Keratinocyte (primary cell): ENCODE results near the gene GLOD5. TPM values are rescaled to one million over a fixed set of nuclear protein-coding genes. Genes with fewer than 3 reads are reported as not detected.

Experiments used
- DNase-seq: peaks from one replicate; pipeline ENCODE4 v3.0.0-alpha.2; 2011; ENCODE audit warnings: low read depth, missing footprints, low spot score
- FAIRE-seq: peaks from 2 replicates; lab custom pipeline; 2011; peaks lifted over from hg19 to GRCh38; lab: Jason Lieb, UNC
- H2AFZ ChIP-seq: 2 replicates; pipeline ENCODE4 v1.6.0; 2012; ENCODE audit warnings: low read length, control low read depth, inconsistent platforms; ENCODE audit not compliant: control insufficient read depth
- H3K27ac ChIP-seq: 2 replicates; pipeline ENCODE4 v1.5.1; 2011; ENCODE audit warnings: low read length; ENCODE audit not compliant: control insufficient read depth, insufficient read depth
- H3K27me3 ChIP-seq: 3 replicates; pipeline ENCODE4 v1.6.0; 2011; ENCODE audit warnings: low read length; ENCODE audit not compliant: control insufficient read depth, insufficient read depth; ENCODE audit errors: extremely low read depth
- H3K36me3 ChIP-seq, 2 experiments: 2 replicates in 1 of 2; 3 replicates in 1 of 2; pipeline ENCODE4 v1.5.1; 2011; ENCODE audit warnings: low read length in 2 of 2, mild to moderate bottlenecking in 1 of 2; ENCODE audit not compliant: control insufficient read depth in 2 of 2, insufficient read depth in 2 of 2; ENCODE audit errors: extremely low read depth in 1 of 2
- H3K4me1 ChIP-seq: 3 replicates; pipeline ENCODE4 v1.5.1; 2011; ENCODE audit warnings: low read length; ENCODE audit not compliant: control insufficient read depth, insufficient read depth; ENCODE audit errors: extremely low read depth
- H3K4me2 ChIP-seq: 3 replicates; pipeline ENCODE4 v1.6.0; 2011; ENCODE audit warnings: low read depth, low read length; ENCODE audit not compliant: control insufficient read depth, insufficient read depth; ENCODE audit errors: extremely low read depth
- H3K4me3 ChIP-seq, 3 experiments: fragments of 200-600 bp in 1 of 3; sonication (generic) in 1 of 3; 2 replicates in 2 of 3; 3 replicates in 1 of 3; pipeline ENCODE4 v1.5.1; 2011 to 2016; ENCODE audit warnings: low read length in 3 of 3, mild to moderate bottlenecking in 3 of 3, control low read depth in 2 of 3, inconsistent platforms in 1 of 3, low read depth in 1 of 3, mixed read lengths in 1 of 3, mixed run types in 1 of 3, moderate library complexity in 1 of 3; ENCODE audit not compliant: control insufficient read depth in 2 of 3, insufficient read depth in 2 of 3; ENCODE audit errors: extremely low read depth in 1 of 3
- H3K79me2 ChIP-seq: 2 replicates; pipeline ENCODE4 v1.6.0; 2012; ENCODE audit warnings: low read length; ENCODE audit not compliant: control insufficient read depth, insufficient read depth
- H3K9ac ChIP-seq: 3 replicates; pipeline ENCODE4 v1.6.0; 2011; ENCODE audit warnings: low read length; ENCODE audit not compliant: control insufficient read depth, insufficient read depth; ENCODE audit errors: extremely low read depth
- H3K9me1 ChIP-seq: 3 replicates; pipeline ENCODE4 v1.6.0; 2011; ENCODE audit warnings: low read length; ENCODE audit not compliant: control insufficient read depth, insufficient read depth; ENCODE audit errors: extremely low read depth
- H3K9me3 ChIP-seq: 2 replicates; pipeline ENCODE4 v1.5.1; 2012; ENCODE audit warnings: low read depth, low read length; ENCODE audit not compliant: control insufficient read depth
- H4K20me1 ChIP-seq: 3 replicates; pipeline ENCODE4 v1.6.0; 2011; ENCODE audit warnings: low read length; ENCODE audit not compliant: control insufficient read depth, insufficient read depth; ENCODE audit errors: extremely low read depth
- EZH2 ChIP-seq: IDR thresholded peaks from one replicate; pipeline ENCODE4 v1.6.1; 2012; ENCODE audit warnings: inconsistent platforms, mild to moderate bottlenecking, low read length, moderate library complexity
- dilution Hi-C: fragments of 300-500 bp; cut with MboI; formaldehyde crosslinking; loops from one replicate; pipeline ENCODE4 v1.7.0; 2020; ENCODE audit warnings: low sequenced_read_pairs; ENCODE audit not compliant: extremely low pct_ligation_motif_present
- polyA plus RNA-seq, 5 experiments: library from polyadenylated mRNA; depleted of rRNA in 3 of 5; stranded (reverse) in 3 of 5; stranded (forward) in 1 of 5; unstranded in 1 of 5; fragments of >200 nt; gene quantifications; 1 replicate in 1 of 5; 2 replicates in 3 of 5; 3 replicates in 1 of 5; pipeline versions ENCODE4 v1.2.1 to v1.2.3, GENCODE V29; 2011 to 2012; ENCODE audit warnings: missing spikeins in 2 of 5, low read depth in 1 of 5, low replicate concordance in 1 of 5
- TF ChIP-seq, protein P1 (sequence below), 3 experiments: IDR thresholded peaks in 1 of 3; conservative IDR thresholded peaks in 1 of 3; optimal IDR thresholded peaks in 1 of 3; 2 replicates in 2 of 3; 3 replicates in 1 of 3; pipeline versions ENCODE3 to v1.5.1; 2011; ENCODE audit warnings: low read length in 3 of 3, mild to moderate bottlenecking in 3 of 3, moderate library complexity in 2 of 3, control low read depth in 1 of 3, inconsistent platforms in 1 of 3; ENCODE audit not compliant: insufficient read depth in 2 of 3; ENCODE audit errors: extremely low read depth in 1 of 3

The GLOD5 gene
- polyA plus RNA-seq, 1 donor (not counting 4 experiments of a cell fraction or from before 2014, with no cell fraction given), result not detected

DNA sequence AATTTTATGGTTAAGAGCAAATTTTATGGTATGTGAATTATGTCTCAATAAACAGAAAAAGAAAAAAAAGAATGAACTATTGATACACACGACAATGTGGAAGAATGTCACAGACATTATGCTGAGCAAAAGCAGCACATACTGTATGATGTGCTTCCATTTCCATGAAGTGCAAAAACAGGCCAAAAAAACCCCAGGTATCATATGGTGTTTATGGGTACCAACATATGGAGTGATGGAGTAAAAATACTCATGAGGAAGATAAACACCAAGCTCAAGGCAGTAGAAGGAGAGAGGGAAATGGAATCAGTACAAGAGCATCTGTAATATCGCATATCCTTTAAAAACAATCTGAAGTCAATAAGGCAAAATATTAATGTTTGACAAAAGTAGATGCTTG, 20.7 kb downstream of the GLOD5 start:
- no peak for FAIRE-seq

DNA sequence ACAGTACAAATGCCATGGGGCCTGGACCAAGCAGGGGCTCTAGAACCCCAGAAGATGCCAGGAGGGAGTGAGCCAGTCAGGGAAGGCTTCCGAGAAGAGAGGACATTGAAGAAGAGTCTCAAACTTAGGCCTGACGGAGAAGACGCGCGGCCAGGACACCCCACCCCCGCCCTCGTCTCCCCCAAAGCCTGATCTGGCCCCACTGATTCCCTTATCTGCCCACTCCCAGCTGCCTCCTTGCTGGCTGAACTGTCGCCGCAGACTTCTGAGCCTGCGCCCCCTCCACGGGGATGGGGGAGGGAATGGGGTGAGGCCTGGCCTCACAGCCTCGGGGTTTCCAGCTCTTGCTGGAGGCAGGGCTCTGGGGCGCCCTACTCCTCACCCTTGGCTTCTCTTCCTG, 21.2 kb downstream of the GLOD5 start:
- no peak for TF ChIP-seq EZH2
- TF ChIP-seq, protein P1, sequence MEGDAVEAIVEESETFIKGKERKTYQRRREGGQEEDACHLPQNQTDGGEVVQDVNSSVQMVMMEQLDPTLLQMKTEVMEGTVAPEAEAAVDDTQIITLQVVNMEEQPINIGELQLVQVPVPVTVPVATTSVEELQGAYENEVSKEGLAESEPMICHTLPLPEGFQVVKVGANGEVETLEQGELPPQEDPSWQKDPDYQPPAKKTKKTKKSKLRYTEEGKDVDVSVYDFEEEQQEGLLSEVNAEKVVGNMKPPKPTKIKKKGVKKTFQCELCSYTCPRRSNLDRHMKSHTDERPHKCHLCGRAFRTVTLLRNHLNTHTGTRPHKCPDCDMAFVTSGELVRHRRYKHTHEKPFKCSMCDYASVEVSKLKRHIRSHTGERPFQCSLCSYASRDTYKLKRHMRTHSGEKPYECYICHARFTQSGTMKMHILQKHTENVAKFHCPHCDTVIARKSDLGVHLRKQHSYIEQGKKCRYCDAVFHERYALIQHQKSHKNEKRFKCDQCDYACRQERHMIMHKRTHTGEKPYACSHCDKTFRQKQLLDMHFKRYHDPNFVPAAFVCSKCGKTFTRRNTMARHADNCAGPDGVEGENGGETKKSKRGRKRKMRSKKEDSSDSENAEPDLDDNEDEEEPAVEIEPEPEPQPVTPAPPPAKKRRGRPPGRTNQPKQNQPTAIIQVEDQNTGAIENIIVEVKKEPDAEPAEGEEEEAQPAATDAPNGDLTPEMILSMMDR (optimal IDR thresholded peaks at IDR 0.05 in 1 of 3, IDR thresholded peaks at IDR 0.05 in 1 of 3, conservative IDR thresholded peaks at IDR 0.05 in 1 of 3; ENCODE audit: extremely low read depth in 1 of 3, insufficient read depth in 2 of 3, low read length in 3 of 3), result no peak
- H3K9me1 ChIP-seq, result no peaks in the 10 kb centered on the region
- no peak overlapping the region for H3K4me3 ChIP-seq
- no peaks in the 10 kb centered on the region for H3K36me3 ChIP-seq
- H3K4me2 ChIP-seq, result no peak overlapping the region
- H3K27ac ChIP-seq, result no peak overlapping the region
- FAIRE-seq (no peak), DNase-seq (no peak)
- H3K4me1 ChIP-seq, result no peaks in the 10 kb centered on the region
- no peaks in the 10 kb centered on the region for H3K79me2 ChIP-seq
- H3K9ac ChIP-seq, result no peak overlapping the region
- no peak overlapping the region for H2AFZ ChIP-seq
- H3K9me3 ChIP-seq, result no peaks in the 10 kb centered on the region
- no peaks in the 10 kb centered on the region for H4K20me1 ChIP-seq
- peaks cover 7% of the 10 kb centered on the region for H3K27me3 ChIP-seq
- dilution Hi-C loops, result no loop called here

More for the DNA sequence above, 20.7 kb downstream of the GLOD5 start:
- Histone ChIP-seq H3K9ac (no peak overlapping the region), H3K79me2 (no peaks in the 10 kb centered on the region), H3K4me3 (no peak overlapping the region), H3K4me2 (no peak overlapping the region), H3K9me1 (no peaks in the 10 kb centered on the region), H2AFZ (no peak overlapping the region), H3K36me3 (no peaks in the 10 kb centered on the region), H4K20me1 (no peaks in the 10 kb centered on the region), H3K9me3 (no peaks in the 10 kb centered on the region), H3K27me3 (peaks cover 1% of the 10 kb centered on the region), H3K4me1 (no peaks in the 10 kb centered on the region), H3K27ac (no peak overlapping the region)
- dilution Hi-C loops, result no loop called here
- no peak for TF ChIP-seq EZH2
- TF ChIP-seq, protein P1 (optimal IDR thresholded peaks at IDR 0.05 in 1 of 3, IDR thresholded peaks at IDR 0.05 in 1 of 3, conservative IDR thresholded peaks at IDR 0.05 in 1 of 3; ENCODE audit: extremely low read depth in 1 of 3, insufficient read depth in 2 of 3, low read length in 3 of 3), result no peak
- DNase-seq, result no peak
